ENCODE measurements around the gene EWSR1. TPM values are rescaled to one million over a fixed set of nuclear protein-coding genes. Genes with fewer than 3 reads are reported as not detected.
"Not testable (repeated sequence)": the region's sequence is repeated elsewhere in the genome, so short reads cannot be mapped to it uniquely, and the experiment has no call there.

Gene EWSR1
- total RNA-seq, 1 donor from 2014 or later, result 186 TPM

DNA sequence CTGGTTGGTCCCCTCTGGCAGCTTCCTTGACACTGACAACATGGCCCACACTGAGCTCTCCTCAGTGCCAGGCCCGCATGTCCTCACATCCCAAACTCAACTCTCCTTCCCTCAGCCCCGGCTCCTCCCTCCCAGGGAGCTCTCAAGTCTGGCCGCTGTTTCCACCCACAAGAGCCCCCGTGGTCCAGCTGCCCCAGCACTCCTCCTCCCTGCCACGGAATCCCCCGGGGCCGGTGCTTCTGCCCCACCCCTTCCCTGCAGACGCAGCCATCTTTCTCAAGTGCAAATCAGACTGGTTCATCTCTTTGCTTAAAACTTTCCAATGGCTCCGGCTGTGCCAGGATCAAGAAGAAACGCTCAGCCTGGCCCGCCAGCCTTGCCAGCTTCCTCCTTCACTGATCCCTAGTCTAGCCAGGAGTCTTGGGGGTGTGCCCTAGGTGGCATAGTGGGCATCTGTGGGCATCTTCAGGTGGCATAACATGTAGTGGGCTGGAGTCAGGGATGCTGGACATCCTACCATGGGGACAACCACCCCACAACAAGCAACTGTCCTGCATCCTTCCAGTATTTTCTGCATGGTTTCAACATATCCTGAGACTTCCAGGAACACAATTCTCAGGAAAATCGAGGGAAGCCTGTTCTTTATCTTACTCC is 69.7 kb downstream of the EWSR1 start:
- no peak for DNase-seq

DNA sequence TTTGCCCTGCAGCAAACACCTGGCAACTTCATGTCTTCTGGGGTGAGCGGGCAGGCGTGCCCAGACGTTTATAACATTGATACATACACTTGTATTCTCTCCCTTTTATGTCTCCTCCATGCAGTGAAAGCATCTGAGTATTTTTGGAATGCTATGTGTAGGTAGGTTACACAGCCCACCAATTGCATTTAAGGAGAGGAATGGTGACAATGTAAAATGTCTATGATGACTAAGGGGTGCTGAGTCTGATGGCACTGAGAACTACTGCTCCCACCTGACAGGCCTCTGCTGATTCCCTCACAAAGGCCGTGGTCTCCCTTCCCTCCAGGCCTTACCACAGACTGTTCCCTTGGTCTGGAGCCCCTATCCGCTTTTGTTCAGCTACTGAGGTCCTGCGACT is 70.3 kb downstream of the EWSR1 start:
- DNase-seq, result no peak

DNA sequence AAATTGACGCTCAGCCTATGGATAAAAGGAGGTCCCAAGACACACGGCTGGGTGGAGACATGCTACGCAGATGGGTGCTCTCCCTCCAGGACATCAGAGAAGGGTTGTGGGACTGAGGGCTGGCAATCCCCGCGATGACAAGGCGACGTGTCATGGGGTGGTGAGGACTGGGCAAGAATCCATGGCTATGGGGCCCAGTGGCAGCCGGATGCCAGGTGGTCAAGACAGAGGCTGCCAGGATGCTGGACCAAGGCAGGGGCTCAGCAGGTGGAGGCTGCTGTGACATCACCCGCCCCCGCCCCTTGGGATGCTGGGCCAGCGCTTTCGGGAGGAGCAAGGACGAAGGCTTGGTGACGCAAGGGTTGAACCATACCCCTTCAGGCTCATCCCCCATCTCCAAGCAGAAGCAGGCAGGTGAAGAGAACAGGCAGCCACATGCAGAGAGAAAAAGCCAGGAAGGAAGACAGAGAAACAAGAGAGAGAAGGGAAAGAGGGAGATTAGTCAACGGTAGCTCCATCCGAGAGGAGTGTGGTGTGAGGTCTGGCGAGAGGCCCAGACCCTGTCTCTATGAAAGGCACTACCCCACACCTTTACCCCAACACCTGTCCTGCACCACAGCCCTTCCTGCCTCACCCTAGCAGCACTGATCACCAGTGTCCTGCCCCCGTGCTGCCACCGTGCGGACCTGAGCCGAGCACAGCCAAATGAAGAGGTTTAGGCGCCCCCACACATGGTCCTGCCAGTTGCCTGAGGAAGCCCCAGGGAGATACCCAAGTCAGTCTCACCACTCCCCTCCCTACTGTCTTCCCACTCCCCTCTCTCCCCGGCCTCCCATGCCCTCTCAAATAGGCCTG is 71.5 kb downstream of the EWSR1 start:
- no peak for DNase-seq

- no peak for DNase-seq
Observed at GRCh38 chr22:29340566-29340965, 72.5 kb downstream of the EWSR1 start.

- no peak for DNase-seq
Observed at GRCh38 chr22:29341056-29341848, 73.2 kb downstream of the EWSR1 start.

DNA sequence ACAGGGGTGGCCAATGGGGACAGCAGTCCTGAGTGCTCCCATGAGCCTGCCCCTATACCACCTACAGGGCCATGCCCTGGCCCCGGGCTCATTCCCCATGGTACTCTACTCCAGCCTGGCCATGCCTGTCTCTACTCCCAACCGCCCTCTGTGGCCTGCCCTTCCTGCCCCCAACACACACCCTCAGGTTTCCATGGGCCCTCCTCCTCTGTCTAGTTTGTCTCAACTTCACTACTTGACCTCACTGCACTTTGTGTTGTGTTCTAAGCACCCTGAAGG is 73.7 kb downstream of the EWSR1 start:
- no peak for DNase-seq

- no peak for DNase-seq
Observed at GRCh38 chr22:29342177-29342576, 74.1 kb downstream of the EWSR1 start.

- no peak for DNase-seq
Observed at GRCh38 chr22:29342577-29343312, 74.7 kb downstream of the EWSR1 start.

DNA sequence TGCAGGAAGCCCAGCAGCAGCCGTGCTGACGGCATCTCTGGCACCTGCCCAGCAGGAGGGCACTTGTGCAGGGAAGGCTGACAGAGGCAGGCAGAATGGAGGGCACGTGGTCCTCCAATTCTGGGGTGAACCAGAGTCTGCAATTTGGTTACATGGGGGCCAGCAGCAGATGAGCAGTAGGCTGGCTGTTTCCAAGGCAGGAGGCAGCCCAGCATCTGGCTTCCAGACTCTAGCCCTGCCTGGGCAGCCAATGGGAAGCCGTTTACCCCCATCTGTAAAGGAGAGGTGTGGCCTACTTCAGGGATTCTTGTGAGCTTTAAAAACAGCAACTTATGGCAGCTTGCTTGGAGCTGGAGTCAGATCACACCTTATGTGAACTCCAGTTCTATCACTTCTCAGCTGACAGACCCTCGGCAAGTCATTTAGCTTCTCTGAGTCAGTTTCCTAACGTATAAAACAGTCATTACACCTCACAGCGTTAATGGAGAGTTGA is 75.3 kb downstream of the EWSR1 start:
- peak; percentile 69 for DNase-seq

GRCh38 chr22:29344137-29344536 is 76.1 kb downstream of the EWSR1 start:
- peak; percentile 40 for DNase-seq

- not testable (repeated sequence) for DNase-seq
Observed at GRCh38 chr22:29344889-29345288, 76.8 kb downstream of the EWSR1 start.

DNA sequence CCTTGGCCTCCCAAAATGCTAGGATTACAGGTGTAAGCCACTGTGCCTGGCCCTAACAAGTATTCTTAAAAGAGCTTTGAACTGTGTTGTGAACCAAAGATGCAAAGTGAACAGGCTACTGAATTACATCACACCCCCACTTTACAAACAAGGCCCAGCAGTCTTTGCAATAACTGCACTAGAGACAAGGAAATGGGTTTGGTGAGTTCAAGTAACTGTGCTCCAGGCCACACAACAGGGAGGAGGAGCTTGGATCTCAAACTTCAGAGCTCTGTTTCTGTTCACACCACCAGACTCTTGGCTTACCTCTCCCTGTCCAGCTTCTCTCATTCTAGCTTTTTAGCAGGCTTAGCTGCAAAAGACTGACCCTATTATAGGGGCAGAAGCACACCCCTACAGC is 77.9 kb downstream of the EWSR1 start:
- no peak for DNase-seq

DNA sequence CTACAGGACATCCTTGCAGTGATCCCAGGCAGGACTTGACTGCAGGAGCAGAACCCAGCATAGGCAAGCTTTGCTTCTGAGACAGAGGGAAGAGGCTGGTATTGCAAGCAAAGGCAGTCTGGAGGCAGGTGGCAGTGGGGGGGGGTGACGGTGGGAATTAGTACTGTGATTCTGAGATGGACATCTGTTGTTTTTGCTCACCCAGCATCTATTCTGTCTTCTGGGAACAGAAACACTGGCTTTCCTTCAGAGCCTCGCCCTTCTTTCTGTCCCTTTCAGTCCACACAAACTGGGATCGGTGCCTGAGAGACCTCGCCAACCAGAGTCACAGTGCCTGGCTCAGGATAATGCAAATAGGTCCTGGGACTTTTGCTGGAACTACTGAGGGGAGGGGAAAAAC is 78.6 kb downstream of the EWSR1 start:
- DNase-seq, result peak; percentile 56

- no peak for DNase-seq
Observed at GRCh38 chr22:29348041-29348440, 80.0 kb downstream of the EWSR1 start.

DNA sequence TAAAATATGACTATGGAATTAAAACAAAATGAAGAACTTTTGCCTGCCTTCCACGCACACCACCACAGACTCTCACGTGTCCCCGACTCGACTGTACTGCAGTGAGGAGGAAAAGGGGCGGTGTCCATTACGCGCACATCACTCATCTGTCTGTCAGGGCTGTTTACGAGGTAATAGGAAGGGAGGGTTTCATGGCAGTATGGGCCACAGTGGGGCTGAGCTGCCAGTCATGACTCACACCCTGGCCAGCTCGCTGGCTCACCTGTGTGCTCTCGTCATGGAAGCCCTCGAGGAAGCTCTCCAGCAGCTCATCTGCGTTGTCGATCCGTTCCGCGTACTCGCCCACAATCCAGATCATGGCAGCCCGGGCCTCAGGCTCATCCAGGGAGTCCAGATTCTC is 80.9 kb downstream of the EWSR1 start:
- no peak for DNase-seq

Small RNAs within 50 kb of the gene (small RNA-seq; reads per million reads assigned to genes)
- not detected for gene MIR3653

Other genes with a start within 250 kb of the EWSR1 start
- gene C22orf31, start 206.4 kb upstream of the EWSR1 start, total RNA-seq, result not detected
- gene KREMEN1, start 195.2 kb upstream of the EWSR1 start, total RNA-seq, result 18.9 TPM
- gene EMID1, start 62.4 kb upstream of the EWSR1 start, total RNA-seq, result 31.8 TPM
- 14.3 TPM for gene RHBDD3, start 287 bp upstream of the EWSR1 start, total RNA-seq
- gene GAS2L1, start 38.4 kb downstream of the EWSR1 start, total RNA-seq, result 7.3 TPM
- gene RASL10A, start 47.4 kb downstream of the EWSR1 start, total RNA-seq, result 15.0 TPM
- 37.1 TPM for gene AP1B1, start 120.3 kb downstream of the EWSR1 start, total RNA-seq
- not detected for gene RFPL1, start 170.3 kb downstream of the EWSR1 start, total RNA-seq
- gene NEFH, start 211.9 kb downstream of the EWSR1 start, total RNA-seq, result 0.47 TPM